ENCODE results near the gene DCAF10.

DCAF10 gene

DNA sequence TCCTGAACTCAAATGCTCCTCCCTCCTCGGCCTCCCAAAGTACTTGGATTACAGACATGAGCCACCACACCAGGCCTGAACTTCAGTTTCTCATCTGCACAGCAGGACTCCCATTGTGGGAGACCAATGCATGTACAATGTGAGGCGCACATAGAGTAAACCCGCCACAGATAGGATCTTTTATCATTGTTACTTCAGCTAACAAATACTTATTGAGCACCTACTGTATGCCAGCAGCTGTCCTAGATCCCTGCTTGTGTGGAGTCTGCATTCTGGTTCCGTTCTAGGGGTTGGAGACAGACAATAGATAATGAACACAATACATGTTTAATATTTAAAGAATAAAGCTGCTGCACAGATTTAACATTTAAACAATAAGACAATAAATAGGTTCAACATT is 109.7 kb downstream of the DCAF10 start:
- no peak for DNase-seq

DNA sequence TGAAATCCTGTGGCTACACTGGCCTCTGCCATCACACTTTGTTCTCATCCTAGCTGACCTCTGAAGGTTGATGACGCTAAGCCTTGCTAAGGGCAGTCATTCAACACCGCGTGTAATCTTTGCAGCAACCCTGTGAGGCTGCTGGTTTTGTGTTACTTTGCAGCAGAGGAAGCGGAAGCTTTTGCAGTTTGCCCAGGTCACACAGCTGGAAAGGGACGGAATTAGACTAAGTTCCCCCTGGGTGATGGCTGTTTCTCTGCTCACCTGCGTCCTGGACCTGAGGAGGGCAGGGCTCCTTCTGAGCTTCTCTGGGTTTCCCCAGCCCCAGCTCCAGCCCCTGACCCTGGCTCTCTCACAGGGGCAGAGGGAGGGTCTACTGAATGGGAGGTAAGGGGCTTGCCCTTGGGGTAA is 110.7 kb downstream of the DCAF10 start:
- no peak for DNase-seq

DNA sequence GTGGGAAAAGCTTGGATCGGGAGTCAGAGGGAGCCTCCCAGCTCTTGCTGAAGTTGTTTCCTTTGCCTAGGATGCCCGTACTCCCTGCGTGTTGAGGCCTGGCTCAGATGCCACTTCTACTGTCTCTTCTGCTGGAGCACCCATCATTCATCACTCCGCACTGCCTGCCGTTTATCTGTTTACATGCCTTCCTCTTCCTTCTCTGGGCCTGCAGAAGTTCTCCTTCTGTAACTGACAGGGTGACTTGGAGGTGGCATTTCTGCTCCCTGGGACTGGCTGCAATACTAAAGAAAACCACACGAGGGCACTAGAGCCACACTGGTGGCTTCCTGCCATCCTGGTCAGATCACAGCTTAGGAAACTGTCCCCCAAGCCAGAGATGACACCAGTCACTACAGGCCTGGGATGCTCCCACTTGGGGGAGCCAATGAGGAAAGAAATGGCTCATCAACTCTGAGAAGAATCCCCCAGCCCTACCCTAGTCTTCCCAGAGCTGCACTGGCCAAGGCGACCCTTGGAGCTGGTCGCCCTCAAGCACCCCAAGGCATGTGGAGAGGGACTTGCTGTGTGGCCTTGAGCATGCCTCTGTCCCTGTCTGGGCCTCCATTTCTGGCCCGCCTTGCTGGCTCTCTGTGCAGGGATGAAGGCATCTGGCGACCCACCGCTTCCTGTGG is 113.0 kb downstream of the DCAF10 start:
- peak; percentile 83 for DNase-seq

DNA sequence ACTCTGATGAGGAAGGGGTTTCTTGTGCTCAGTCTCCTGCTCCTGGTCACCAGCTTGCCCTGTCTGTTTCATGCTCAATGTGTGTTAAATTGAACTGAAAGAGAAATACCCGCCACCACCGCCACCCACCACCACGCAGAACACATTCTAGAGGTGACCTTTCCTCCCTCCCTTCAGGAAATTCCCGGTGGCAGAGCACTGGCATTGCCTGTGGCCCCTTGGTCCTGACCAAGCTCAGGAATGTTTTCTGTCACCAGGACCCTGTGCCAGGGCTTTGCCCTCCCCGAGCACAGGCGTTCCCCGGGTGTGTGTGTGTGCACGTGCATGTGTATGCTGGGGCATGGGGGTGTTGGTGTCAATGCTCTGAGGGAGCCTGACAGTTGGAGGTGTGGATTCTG is 113.6 kb downstream of the DCAF10 start:
- no peak for DNase-seq

DNA sequence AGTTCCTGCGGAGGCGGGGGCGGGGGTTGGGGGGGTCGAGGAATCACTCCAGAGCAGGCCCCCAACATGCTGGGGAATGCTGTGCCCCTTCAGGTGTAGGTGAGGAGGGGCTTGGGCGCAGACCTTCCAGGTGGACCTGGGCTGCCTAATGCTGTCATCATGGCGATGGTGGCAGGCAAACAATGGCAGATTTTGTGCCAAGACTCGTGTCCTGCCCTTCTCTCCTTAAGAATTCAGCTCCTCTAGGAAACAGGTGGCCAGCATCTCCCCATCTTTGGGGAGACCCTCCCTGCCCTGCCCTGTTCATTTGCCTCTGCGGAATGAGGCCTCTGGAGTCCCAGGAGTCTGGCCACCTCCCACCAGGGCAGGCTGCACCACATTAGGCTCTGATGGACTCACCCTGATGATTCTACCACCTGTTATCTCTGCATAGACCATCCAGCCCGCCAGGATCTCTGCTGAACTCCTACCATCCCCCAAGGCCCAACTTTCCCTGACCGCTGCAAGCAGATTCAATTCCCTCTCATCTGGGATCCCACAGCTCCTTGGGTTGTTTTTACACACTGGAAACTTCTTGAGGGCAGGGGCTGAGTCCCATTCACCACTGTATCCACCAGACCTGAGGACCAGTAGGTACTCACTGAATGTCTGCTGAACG is 114.2 kb downstream of the DCAF10 start:
- DNase-seq, result no peak

DNA sequence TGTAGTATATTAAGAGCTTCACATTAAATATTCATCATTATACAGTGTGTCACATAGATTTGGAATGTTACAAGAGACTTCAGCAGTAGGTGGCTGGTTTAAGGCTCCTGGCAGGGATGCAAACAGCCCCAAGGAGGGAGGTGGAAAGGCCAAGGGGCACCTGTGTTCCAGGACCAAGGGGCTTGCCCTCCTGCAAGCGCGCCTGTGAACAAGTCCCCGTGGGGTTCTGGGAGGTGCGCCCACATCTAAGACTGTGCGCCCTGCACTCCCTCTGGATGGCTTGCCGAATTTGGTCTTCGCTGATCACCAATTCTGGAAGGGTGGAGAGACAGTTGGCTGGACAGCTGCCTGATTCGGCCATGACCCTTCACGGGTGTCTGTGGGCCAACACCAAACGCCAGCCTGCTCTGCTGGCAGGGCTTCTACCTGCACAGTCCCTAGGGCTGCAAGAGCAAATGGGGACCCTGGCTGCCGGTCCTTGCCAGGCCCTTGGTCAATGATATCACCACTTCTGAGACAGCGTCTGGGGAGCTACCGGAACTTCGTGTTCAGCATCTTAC is 115.4 kb downstream of the DCAF10 start:
- no peak for DNase-seq

DNA sequence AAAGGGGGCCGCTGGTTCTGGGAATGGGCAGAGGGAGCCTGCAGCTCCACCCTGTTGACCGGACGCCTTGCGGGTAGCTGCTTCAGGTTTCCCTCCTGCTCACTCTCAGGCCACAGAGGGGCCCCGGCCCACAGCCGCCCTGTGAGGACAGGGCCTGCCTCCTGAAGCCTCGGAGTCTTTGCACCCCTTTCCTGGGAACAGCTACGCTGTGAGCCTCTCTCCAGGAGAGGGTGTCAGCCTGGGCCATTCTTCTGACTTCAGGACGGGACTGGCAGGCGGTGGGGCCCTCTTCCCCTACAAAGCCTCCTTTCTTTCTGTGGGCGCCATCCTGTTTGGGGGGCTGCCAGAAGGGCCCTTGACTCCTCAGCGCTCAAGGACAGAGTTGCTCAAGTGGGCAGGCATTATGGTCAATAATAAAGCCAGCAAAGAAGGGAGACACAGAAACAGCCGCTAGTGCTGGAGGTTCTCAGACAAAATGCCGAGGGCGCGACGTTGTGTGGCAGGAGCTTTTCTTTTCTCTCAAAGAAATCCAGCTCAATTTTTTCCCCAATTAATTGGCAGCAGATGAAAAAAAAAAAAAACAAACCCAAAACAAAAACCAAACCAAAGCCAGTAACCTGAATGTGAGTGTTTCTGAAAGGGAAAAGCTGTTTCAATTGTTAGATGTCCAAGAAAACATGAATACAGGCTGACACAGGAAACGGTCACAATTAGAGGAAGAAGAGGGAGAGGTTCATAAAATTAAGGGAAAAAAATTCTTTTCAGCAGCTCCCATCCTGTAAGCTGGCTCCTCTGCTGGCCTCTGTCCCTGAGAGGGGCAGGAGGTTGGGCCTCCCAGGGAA is 116.1 kb downstream of the DCAF10 start:
- no peak for DNase-seq

Measured in CD4-positive, alpha-beta T cell treated with Interleukin-17A for 1 hour (primary cell).